GM12878 (cell line): Measurements from ENCODE around the gene MYO16. TPM values are rescaled to one million over a fixed set of nuclear protein-coding genes. Genes with fewer than 3 reads are reported as not detected.

Source experiments
- ATAC-seq: fragments of 200-7000 bp; cut with Tn5 transposase; 3 replicates; pipeline ENCODE4 v1.9.1; 2020; ENCODE audit warnings: mild to moderate bottlenecking, moderate library complexity
- BruUV-seq: library from RNA; stranded (reverse); fragments of 400-500 nt; replicated peaks from 2 replicates; lab custom pipeline; 2021; lab: Mats Ljungman, UMichigan
- CTCF ChIA-PET: fragments of 300-600 bp; sonication (Branson Sonifier 250); formaldehyde crosslinking; extraction: SDS; loops from one replicate; lab custom pipeline; 2021; ENCODE audit warnings: inconsistent platforms; lab: Yijun Ruan, JAX
- POLR2A ChIA-PET: fragments of 350-600 bp; formaldehyde crosslinking; extraction: SDS; loops from one replicate; lab custom pipeline; 2021; ENCODE audit warnings: inconsistent platforms; lab: Charles Lee
- RAD21 ChIA-PET: fragments of 300-600 bp; sonication (Branson Sonifier 250); formaldehyde crosslinking; loops from one replicate; lab custom pipeline; 2023; ENCODE audit warnings: antibody characterized with exemption; ENCODE audit not compliant: unreplicated experiment; lab: Charles Lee
- SMC1A ChIA-PET: fragments of 300-600 bp; sonication (Branson Sonifier 250); formaldehyde crosslinking; loops from one replicate; lab custom pipeline; 2023; ENCODE audit not compliant: unreplicated experiment, uncharacterized antibody; lab: Charles Lee
- DNase-seq: peaks from one replicate; pipeline ENCODE4 v3.0.0-alpha.2; 2011; ENCODE audit warnings: low read depth, low spot score
- FAIRE-seq: peaks from 3 replicates; lab custom pipeline; 2011; peaks lifted over from hg19 to GRCh38; lab: Jason Lieb, UNC
- H2AFZ ChIP-seq: 2 replicates; pipeline ENCODE4 v1.6.0; 2011; ENCODE audit warnings: low read depth, low read length, control low read depth; ENCODE audit not compliant: control insufficient read depth
- H3K27ac ChIP-seq: 2 replicates; pipeline ENCODE4 v1.5.1; 2011; ENCODE audit warnings: control low read depth; ENCODE audit not compliant: control insufficient read depth, insufficient read depth
- H3K27me3 ChIP-seq, 2 experiments: replicated peaks in 1 of 2; 2 replicates each; pipeline versions ENCODE4 v1.6.0 to v1.6.1; 2011; ENCODE audit warnings: low read length in 1 of 2; ENCODE audit not compliant: control insufficient read depth in 2 of 2, insufficient read depth in 2 of 2
- H3K36me3 ChIP-seq, 2 experiments: 2 replicates each; pipeline ENCODE4 v1.5.1; 2011; ENCODE audit warnings: low read length in 1 of 2; ENCODE audit not compliant: control insufficient read depth in 2 of 2, insufficient read depth in 2 of 2
- H3K4me1 ChIP-seq: 2 replicates; pipeline ENCODE4 v1.6.1; 2011; ENCODE audit warnings: mild to moderate bottlenecking, low read length, moderate library complexity, mixed read lengths; ENCODE audit not compliant: control insufficient read depth, insufficient read depth
- H3K4me2 ChIP-seq: 2 replicates; pipeline ENCODE4 v1.6.0; 2011; ENCODE audit warnings: control low read depth; ENCODE audit not compliant: control insufficient read depth, insufficient read depth
- H3K4me3 ChIP-seq: fragments of 200-600 bp; sonication (generic); 2 replicates; pipeline ENCODE4 v1.5.1; 2016
- H3K79me2 ChIP-seq: 2 replicates; pipeline ENCODE4 v1.6.0; 2011; ENCODE audit warnings: low read length; ENCODE audit not compliant: control insufficient read depth, insufficient read depth
- H3K9ac ChIP-seq: 2 replicates; pipeline ENCODE4 v1.8.0; 2011; ENCODE audit warnings: low read length, control low read depth, mixed read lengths; ENCODE audit not compliant: control insufficient read depth, insufficient read depth
- H3K9me3 ChIP-seq: replicated peaks from 3 replicates; pipeline ENCODE4 v1.5.1; 2011; ENCODE audit warnings: mild to moderate bottlenecking, low read length; ENCODE audit not compliant: control insufficient read depth, insufficient read depth
- H4K20me1 ChIP-seq: 2 replicates; pipeline ENCODE4 v1.6.0; 2011; ENCODE audit not compliant: control insufficient read depth, insufficient read depth
- CEBPB ChIP-seq, 2 experiments: fragments of 150-350 bp in 1 of 2; IDR thresholded peaks; 2 replicates each; pipeline ENCODE4 v1.6.1; 2012 to 2014; ENCODE audit warnings: low read depth in 2 of 2, low read length in 2 of 2, borderline replicate concordance in 1 of 2, inconsistent platforms in 1 of 2
- ESRRA ChIP-seq: IDR thresholded peaks from 2 replicates; pipeline ENCODE4 v1.6.1; 2012; ENCODE audit warnings: mild to moderate bottlenecking, low read length, improper control_type of control experiment
- EZH2 ChIP-seq: IDR thresholded peaks from 2 replicates; pipeline ENCODE4 v1.6.1; 2012; ENCODE audit warnings: low read depth, mild to moderate bottlenecking, control low read depth, inconsistent platforms, low read length, borderline replicate concordance; ENCODE audit not compliant: control insufficient read depth
- GABPA ChIP-seq: IDR thresholded peaks from 2 replicates; pipeline ENCODE4 v1.6.1; 2014; ENCODE audit warnings: antibody characterized with exemption, low read depth, mild to moderate bottlenecking, inconsistent platforms
- IRF4 ChIP-seq: IDR thresholded peaks from 2 replicates; pipeline ENCODE4 v1.6.1; 2011; ENCODE audit warnings: low read depth, low read length
- MAX ChIP-seq: IDR thresholded peaks from 2 replicates; pipeline ENCODE4 v1.6.1; 2012; ENCODE audit warnings: low read depth, low read length, improper control_type of control experiment
- PAX5 ChIP-seq: IDR thresholded peaks from 2 replicates; pipeline ENCODE4 v1.6.1; 2011; ENCODE audit warnings: low read depth, low read length, borderline replicate concordance
- POLR2A ChIP-seq: IDR thresholded peaks from 2 replicates; pipeline ENCODE4 v1.6.1; 2011; ENCODE audit warnings: low read depth, mild to moderate bottlenecking, low read length
- REST ChIP-seq: IDR thresholded peaks from 2 replicates; pipeline ENCODE4 v1.6.1; 2012; ENCODE audit warnings: mild to moderate bottlenecking, low read depth, low read length
- SIX5 ChIP-seq: IDR thresholded peaks from 2 replicates; pipeline ENCODE4 v1.6.1; 2011; ENCODE audit warnings: mild to moderate bottlenecking, low read depth, low read length, moderate library complexity; ENCODE audit not compliant: severe bottlenecking
- SP1 ChIP-seq: IDR thresholded peaks from one replicate; pipeline ENCODE4 v1.6.1; 2011; ENCODE audit warnings: low read depth, low read length
- TCF12 ChIP-seq: IDR thresholded peaks from 2 replicates; pipeline ENCODE4 v1.6.1; 2011; ENCODE audit warnings: low read depth, mild to moderate bottlenecking, low read length
- TCF3 ChIP-seq: IDR thresholded peaks from 2 replicates; pipeline ENCODE4 v1.6.1; 2012; ENCODE audit warnings: low read depth, mild to moderate bottlenecking, low read length, borderline replicate concordance; ENCODE audit not compliant: insufficient read depth
- USF1 ChIP-seq: IDR thresholded peaks from 2 replicates; pipeline ENCODE4 v1.6.1; 2011; ENCODE audit warnings: borderline replicate concordance, low read depth, mild to moderate bottlenecking, moderate library complexity, mixed read lengths, low read length; ENCODE audit not compliant: insufficient read depth; ENCODE audit errors: extremely low read length
- WRNIP1 ChIP-seq: IDR thresholded peaks from 2 replicates; pipeline ENCODE4 v1.6.1; 2011; ENCODE audit warnings: low read depth, low read length, improper control_type of control experiment, borderline replicate concordance
- ZNF24 ChIP-seq: fragments of 450-650 bp; IDR thresholded peaks from 2 replicates; pipeline ENCODE4 v1.6.1; 2017; ENCODE audit warnings: antibody characterized with exemption, mild to moderate bottlenecking
- WGBS: methylation state at CpG from one replicate; pipeline ENCODE4 v1.1.6; 2016; ENCODE audit warnings: low lambda C conversion rate; ENCODE audit not compliant: insufficient replicate concordance, insufficient coverage; ENCODE audit errors: missing lambda C conversion rate; 5-methylcytosine and 5-hydroxymethylcytosine counted together
- in situ Hi-C: fragments of 300-500 bp; cut with MboI; formaldehyde crosslinking; loops from 9 replicates; pipeline ENCODE4 v1.14.3; 2018; ENCODE audit warnings: mixed read lengths
- intact Hi-C: fragments of 100-400 bp; cut with micrococcal nuclease; formaldehyde crosslinking; loops from one replicate; pipeline ENCODE4 v1.14.2; 2022; ENCODE audit not compliant: unreplicated experiment
- polyA plus RNA-seq, 11 experiments: library from polyadenylated mRNA; depleted of rRNA in 4 of 11; unstranded in 6 of 11; stranded (reverse) in 5 of 11; fragments of >200 nt; fragmentation: Nextera tagmentation in 4 of 11; fragmentation: Illumina TruSeq in 1 of 11; extraction: Ambion mirVana in 4 of 11; extraction: Trizol in 1 of 11; gene quantifications; 1 replicate in 1 of 11; 2 replicates in 10 of 11; pipeline versions ENCODE4 v1.2.1 to v1.2.3, GENCODE V29; 2011 to 2016; ENCODE audit warnings: inconsistent platforms in 2 of 11, missing spikeins in 2 of 11, low read depth in 1 of 11
- total RNA-seq, 4 experiments: library from RNA; depleted of rRNA in 3 of 4; stranded (reverse); fragments of >200 nt in 3 of 4; fragmentation: Illumina TruSeq in 1 of 4; extraction: Trizol in 1 of 4; gene quantifications; 2 replicates each; pipeline versions ENCODE4 v1.2.1 to v1.2.3, GENCODE V29; 2013 to 2021
- TF ChIP-seq, protein P1 (sequence below): IDR thresholded peaks from 2 replicates; pipeline ENCODE4 v1.6.1; 2012; ENCODE audit warnings: low read depth, low read length, improper control_type of control experiment

The MYO16 gene
- total and polyA plus RNA-seq, 10 of the 15 experiments (the other 5 are each of a cell fraction or from before 2014, with no cell fraction given): under 0.01 to 1.7 (median 0.05) TPM; not detected in 4

DNA sequence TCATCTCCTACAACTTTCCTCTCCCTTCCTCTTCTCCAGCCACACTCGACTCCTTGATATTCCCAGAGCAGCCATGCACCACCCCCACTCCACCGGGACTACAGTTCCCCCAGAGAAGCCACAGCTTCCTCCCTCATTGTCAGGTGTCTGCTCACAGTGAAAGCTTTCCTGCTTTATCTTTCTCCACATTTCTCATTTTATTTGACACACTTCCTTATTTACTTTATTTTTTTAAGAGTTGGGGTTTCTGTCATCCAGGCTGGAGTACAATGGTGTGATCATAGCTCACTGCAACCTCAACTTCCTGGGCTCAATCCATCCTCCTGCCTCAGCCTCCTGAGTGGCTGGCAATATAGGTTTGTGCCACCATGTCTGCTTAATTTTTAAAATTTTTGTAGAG lies 464.6 kb downstream of the MYO16 start (continued):
- TF ChIP-seq SIX5 (no peak), TCF12 (no peak)
- TF ChIP-seq, protein P1, sequence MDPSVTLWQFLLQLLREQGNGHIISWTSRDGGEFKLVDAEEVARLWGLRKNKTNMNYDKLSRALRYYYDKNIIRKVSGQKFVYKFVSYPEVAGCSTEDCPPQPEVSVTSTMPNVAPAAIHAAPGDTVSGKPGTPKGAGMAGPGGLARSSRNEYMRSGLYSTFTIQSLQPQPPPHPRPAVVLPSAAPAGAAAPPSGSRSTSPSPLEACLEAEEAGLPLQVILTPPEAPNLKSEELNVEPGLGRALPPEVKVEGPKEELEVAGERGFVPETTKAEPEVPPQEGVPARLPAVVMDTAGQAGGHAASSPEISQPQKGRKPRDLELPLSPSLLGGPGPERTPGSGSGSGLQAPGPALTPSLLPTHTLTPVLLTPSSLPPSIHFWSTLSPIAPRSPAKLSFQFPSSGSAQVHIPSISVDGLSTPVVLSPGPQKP: no peak

DNA sequence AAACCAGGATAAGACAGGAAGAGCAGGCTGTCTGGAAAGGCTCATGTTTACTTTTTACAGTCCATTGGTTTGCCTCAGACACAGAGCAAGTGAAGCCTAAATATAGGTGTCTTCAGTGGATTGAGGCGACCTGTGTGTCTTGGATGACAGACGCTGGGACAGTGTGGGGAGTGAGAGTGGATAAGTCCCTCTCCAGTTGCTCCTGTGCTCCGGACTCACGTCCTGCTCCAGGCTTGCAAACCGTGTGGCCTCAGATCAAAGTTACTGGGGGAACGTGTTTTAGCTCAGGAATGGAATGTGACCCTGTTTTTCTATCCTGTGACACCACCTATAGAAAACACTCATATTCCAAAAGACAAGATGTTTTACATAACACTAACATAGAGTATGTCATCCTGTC lies 465.7 kb downstream of the MYO16 start:
- RAD21 ChIA-PET: no interaction called here
- ATAC-seq (no peak), FAIRE-seq (no peak), DNase-seq (no peak)
- H3K9me3 ChIP-seq: no peaks in the 10 kb centered on the region
- no peak overlapping the region for H3K27ac ChIP-seq
- no peaks in the 10 kb centered on the region for H3K4me1 ChIP-seq
- H3K9ac ChIP-seq: no peak overlapping the region
- 25% methylated on average over 6 of the region's 6 CpGs for WGBS
- POLR2A ChIA-PET: no interaction called here
- SMC1A ChIA-PET: no interaction called here
- no peaks in the 10 kb centered on the region for H3K79me2 ChIP-seq
- CTCF ChIA-PET: no interaction called here
- no TSS peak for BruUV-seq
- in situ Hi-C loops: no loop called here
- H4K20me1 ChIP-seq: no peaks in the 10 kb centered on the region
- TF ChIP-seq ESRRA (no peak), REST (no peak), PAX5 (no peak), USF1 (no peak), TCF3 (no peak), GABPA (no peak), MAX (no peak), IRF4 (no peak), EZH2 (no peak), SP1 (no peak), WRNIP1 (no peak), ZNF24 (no peak), CEBPB (IDR thresholded peaks at IDR 0.05; ENCODE audit: borderline replicate concordance in 1 of 2, low read depth in 2 of 2, low read length in 2 of 2) (no peak), POLR2A (no peak)
- H3K4me3 ChIP-seq: no peak overlapping the region
- H3K36me3 ChIP-seq: no peaks in the 10 kb centered on the region
- no peak overlapping the region for H3K4me2 ChIP-seq
- intact Hi-C loops: no loop called here
- no peak overlapping the region for H2AFZ ChIP-seq
- no peaks in the 10 kb centered on the region for H3K27me3 ChIP-seq
